Islet precursor cell (in vitro differentiated cells): Measurements from ENCODE around the gene ATF6B.

Experiments used
- DNase-seq: peaks from one replicate; pipeline ENCODE4 v3.0.0-alpha.2; 2018

The ATF6B gene

DNA sequence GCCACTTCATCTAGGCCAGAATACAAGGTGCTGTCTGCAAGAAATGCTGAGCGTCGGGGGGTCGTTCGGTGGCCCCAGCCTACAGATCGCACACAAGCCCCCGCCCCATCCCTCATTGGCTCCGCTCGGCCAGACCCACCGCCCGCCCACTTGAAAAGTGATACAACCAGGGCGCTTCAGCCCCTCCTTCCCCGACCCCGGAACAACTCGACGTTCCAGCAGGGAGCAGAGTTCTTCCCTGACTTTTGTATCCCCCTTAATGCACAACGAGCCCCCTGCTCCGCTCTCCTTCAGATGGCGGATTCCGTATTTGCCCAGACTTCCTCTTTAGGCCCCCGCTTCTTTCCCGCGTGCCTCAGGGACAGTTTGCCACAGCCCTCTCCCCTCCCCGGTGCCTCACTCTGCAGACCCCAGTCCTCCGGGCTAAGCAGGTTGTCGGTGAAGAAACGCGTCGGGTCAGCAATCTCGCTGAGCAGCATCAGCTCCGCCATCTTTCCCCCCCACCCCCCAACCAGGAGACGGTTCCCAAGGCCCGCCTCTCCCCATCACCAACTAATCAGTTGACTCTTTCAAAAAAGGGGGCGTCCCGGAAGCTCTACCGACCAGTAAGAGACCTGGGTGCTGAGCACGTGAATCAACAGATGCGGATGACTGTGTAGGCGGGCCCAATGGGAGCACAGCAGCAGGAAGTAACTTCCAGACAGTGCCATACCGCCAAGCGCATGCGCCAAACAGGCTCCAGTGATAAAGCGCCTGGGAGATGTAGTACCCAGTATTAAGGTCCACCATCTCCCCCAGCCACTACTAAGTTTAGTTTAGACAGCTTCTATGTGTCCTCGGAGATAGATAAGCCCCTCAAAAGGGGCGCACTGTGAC, at the start of gene ATF6B:
Gene ATF6B (minus strand): TSS at position 530 of the 876 bp plus-strand sequence. CDS start 39 bp downstream, at position 491.
- peak; percentile 99 for DNase-seq

DNA sequence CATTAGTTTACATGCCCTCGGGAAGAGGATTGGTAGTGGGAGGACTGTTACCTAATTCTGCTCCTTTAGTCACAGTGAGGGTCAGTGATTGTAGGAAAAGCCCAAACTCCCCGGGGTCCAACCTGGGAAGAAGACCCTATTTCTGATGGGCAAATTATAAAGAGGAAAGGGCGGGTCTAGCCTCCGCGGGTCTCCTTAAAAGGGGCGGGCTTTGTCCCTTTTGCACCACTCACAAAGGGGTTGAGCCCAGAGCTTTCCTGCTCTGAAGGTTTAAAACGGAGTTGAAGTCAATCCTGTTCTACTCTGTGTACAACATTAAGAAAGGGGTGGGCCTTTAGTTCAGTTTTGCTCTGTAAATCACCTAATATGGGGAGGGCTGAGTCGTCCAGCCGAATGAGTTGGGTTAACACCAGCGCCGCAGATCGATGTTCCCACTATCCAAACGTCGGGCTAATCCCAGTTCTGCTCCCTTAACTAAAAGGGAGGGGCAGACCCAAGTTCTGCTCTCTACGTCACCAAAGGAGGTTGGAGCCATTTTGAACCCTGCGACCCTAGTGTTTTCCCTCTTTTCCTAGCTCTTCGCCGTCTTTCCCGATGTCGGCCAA, 49.2 kb upstream of the ATF6B start:
- DNase-seq, result peak; percentile 73

DNA sequence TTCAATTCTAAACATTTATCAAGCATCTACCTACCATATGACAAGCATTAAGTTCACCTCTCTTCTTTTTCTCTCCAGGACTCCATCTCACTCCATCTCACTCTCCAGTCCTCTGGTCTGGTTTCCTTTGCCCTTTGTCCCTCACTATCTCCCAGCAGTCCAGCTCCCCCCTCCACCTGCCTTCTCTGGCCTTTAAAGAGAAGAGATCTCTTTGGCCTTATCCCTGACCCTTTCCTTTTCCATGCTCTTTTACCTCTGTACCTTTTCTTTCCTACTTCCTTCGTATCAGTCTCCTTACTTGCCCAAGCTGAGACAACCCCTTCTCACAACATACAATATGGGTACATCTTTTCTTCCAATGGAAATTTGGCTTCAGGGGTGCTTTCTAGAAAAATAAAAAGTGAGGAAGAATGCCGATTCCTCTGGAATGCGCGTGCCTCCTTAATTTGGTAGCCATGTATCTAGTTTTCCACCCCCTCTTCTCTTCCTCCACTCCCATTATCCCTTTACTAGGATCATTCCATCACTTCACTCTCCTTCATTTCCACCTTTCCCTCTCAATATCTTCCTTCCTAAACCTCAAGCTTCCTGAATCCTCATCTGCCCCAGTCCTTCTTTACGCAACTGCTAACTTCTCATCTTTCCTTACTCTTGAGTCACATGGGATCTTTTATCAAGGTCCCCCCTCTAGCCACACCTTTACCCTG, 48.6 kb upstream of the ATF6B start:
- no peak for DNase-seq

DNA sequence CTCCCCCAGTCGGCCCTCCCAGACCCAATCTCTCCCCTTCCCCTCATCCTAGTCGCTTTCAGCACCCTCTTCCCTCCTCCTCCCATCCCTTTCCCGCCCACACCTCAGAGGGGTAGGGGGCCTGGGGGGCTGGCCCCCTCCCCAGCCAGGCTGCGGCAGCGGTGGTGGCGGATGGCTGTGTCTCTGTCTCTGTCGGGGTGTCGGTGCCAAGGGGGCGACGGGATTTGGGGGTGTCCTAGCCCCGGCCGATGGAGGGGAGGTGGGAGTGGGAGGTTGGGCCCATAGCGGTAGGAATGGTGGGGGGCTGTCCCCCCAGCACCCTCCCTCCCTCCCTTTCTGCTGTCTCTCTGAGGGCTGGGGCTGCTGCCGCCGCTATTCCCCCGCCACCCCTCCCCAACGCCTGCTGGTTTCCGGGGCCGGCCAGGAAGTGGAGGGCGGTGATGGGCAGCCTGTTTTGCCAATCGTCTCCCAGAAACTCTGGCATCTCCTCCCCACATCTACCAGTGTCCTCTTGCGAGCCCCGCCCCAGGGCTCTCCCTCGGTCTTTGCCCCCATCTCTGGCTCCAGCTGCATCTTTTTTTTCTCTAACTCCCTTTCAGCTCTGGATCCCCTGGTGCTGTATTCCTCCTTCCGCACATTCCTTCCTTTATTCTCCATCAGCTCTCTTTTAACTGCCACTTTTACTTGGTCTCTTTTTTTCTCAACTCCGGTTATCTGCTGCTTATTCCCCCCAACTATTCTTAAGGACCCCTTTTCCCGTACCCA, 47.8 kb upstream of the ATF6B start, which contains the start of gene AGPAT1:
Gene AGPAT1 (minus strand): TSS at position 374 of the 765 bp plus-strand sequence. CDS start 4,588 bp downstream, outside the sequence.
- peak; percentile 98 for DNase-seq

DNA sequence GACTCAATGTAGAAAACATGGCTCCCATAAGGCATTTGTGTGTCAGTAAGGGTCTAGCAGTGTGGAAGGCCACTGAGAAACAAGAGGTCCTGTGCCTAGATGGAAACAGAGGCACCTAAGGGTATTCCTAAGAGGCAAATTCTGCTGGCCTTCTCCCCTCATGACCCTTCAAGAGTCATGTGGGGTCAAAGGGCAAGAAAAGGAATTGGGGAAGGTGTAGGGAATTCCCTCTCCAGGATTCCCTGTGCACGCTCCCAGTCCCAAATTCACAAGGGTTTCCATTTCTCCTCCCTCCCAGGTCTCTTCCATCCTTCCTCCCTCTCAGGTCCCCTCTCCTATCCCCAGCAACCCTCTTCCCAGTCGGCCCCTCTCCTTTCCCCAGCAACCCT, 47.3 kb upstream of the ATF6B start:
- no peak for DNase-seq

DNA sequence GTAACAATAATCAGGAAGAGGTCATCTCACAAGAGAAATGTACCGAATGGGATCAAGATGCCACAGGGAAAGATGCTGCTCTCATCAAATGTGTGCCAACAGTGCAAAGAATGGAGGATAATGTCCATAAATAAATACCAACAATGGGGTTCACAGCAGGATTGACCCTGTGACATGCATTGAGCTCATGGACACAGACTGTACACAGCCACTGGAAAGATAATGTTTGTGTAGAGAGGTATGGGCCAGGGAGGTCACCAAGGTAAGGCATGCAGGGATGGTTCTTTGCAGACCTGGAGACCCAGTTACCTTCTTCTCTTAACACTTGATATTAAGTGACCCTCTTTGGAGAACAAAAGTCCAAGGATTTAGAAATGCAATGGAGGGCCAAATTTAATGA, 46.4 kb upstream of the ATF6B start:
- DNase-seq, result no peak

DNA sequence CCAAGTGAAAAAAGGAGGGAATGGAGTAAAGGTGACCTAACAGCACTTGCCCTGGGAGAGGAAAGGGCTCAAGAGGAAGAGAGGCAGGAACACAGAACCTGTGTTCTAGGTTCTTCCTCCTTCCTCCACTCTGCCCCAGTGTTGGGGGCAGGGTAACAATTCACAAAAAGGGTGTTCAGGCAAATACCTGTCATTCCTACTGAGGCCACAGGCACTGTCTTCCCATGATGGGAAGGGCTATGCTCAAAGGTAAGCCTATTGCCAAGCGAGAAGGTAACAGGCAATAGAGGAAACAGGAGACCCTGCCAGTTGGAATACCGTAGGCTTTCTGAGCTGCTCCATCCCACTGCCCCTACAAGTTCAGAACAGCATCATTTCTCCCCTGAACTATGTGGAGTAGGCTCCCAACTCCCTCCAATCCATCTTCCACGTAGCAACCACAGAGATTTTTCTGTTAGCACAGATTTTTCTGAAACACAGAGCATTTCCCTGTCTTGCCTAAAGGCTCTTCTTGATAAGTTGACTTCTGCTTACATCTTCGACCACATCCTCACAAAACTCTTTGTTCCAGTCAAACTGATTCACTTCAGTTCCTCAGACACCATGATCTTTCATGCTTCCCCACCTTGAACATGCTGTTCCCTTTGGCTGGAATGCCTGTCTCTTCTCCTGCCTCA, 45.1 kb upstream of the ATF6B start:
- peak; percentile 78 for DNase-seq

DNA sequence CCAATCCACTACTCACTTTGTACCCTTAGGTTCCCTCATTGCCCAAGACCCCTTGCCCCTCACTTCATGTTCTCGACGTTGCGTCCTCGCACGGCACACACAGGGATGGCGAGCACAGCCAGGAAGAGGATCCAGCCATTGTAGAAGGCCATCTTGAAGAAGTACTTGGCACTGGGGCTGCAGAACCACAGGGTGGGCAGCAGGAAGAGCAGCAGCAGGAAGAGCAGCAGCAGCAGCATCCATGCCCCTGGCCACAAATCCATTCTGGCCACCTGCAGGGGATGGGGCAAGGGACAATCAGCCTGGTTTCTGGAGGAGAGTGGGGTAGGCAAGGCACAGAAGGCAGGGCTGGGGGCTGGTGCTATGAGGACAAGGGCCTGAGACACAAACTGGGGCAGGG, 43.2 kb upstream of the ATF6B start:
- DNase-seq, result no peak

- DNase-seq, result no peak
These were observed 42.2 kb upstream of the ATF6B start for GRCh38 chr6:32170294-32170693.

GRCh38 chr6:32168807-32169591, 41.0 kb upstream of the ATF6B start:
- no peak for DNase-seq

DNA sequence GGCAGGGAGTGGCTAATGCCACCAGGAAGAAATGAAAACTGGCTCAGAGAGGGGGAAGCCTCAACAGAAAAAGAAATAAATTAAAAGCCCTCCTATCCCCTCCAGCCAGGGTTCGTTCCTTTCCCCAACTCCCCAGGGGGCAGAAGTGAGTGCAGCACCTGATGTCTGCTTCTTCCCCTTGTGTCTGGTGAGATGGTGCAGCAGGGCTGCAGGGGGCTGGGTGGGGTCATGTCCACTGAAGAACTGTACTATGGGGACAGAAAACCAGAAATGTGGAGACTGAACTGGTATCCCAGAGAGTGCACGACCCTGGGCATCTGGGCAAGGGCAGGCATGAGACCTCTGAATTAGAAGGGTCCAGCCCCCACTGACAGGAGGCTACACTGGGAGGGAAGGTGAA, 40.3 kb upstream of the ATF6B start:
- DNase-seq, result no peak

DNA sequence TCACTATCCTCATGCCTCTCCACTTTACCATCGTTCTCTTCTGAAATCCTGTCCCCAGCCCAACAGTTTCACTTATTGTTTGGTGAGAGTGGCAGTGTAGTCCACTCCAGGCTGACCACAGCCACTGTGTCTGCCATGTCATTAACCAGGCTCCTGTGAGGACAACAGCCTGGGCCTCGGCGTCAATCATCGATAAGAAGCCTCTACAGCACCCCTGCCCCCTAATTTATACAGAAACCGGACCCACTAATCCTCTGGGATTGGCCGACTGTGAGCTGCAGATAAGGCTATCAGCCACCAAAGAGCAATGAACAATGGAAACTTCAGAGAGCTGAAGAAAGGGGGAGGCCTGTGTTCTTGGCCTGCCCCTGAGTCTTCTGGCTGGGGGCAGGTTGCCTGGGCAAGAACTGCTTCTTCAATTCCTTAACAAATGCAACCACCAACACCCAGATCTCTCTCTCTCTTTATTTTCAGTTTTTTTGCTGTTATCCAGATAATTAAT, 39.8 kb upstream of the ATF6B start:
- DNase-seq, result no peak

DNA sequence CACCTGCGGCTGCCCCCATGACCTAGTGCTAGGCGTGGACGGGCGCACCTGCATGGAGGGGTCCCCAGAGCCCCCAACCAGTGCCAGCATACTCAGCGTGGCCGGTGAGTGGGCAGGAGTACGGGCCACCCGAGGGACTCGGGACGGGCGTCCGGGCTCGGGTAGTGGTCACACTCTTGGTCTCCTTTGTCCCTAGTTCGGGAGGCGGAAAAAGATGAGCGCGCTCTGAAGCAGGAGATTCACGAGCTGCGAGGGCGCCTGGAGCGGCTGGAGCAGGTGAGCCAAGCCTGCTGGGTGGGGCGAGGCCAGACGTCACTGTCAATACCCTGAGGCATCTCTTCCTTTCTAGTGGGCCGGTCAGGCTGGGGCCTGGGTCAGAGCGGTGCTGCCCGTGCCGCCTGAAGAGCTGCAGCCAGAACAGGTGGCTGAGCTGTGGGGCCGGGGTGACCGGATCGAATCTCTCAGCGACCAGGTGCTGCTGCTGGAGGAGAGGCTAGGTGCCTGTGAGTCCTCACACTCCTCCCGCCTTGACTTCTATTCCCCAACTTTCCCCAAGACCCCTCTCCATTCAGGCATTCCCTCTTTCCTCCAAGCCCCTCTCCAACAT, 39.2 kb upstream of the ATF6B start:
- DNase-seq, result peak; percentile 70

DNA sequence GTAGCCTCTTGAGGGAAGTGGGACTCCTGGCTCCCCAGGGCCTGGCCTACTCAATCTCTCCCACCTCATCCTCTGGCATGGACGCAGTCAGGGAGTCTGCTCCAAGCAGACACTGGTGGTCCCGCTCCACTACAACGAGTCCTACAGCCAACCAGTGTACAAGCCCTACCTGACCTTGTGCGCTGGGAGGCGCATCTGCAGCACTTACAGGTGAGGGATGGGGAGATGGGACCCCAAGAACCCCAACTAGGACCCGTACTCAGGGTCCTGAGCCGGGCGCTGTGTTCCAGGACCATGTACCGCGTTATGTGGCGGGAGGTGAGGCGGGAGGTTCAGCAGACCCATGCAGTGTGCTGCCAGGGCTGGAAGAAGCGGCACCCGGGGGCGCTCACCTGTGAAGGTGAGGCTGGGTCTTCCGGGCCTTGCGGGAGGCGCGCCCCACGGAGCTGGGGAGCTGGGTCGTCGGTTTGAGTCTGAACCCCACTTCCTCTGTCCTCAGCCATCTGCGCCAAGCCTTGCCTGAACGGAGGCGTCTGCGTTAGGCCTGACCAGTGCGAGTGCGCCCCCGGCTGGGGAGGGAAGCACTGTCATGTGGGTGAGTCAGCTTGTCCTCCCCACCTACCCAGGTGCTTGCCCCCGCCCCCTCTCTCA, 38.5 kb upstream of the ATF6B start:
- peak; percentile 79 for DNase-seq

DNA sequence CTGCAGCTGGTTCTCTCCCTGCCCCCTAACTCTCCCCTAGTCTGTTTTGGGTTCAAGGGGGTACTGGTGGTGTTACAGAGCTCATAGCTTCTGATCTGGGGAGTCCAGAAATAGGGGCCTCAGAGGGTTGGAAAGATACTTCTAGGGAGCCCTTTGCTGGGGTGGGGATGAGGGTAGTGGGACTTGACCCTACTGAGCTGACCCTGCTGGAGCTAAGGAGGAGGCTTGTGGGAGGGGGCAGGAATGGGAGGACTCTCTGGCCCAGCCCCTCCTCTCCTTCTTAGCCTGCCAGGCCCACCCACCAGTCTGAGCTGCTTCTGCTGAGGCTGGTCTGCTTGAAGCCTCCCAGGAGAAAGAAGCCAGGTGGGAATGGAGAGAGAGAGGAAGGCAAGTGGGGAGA, 36.2 kb upstream of the ATF6B start, which contains the start of gene EGFL8:
Gene EGFL8 (plus strand): TSS at position 301 of the 400 bp plus-strand sequence. CDS start 1,571 bp downstream, outside the sequence.
- DNase-seq, result no peak

- no peak for DNase-seq
These were observed 35.7 kb upstream of the ATF6B start for GRCh38 chr6:32163559-32164258.

DNA sequence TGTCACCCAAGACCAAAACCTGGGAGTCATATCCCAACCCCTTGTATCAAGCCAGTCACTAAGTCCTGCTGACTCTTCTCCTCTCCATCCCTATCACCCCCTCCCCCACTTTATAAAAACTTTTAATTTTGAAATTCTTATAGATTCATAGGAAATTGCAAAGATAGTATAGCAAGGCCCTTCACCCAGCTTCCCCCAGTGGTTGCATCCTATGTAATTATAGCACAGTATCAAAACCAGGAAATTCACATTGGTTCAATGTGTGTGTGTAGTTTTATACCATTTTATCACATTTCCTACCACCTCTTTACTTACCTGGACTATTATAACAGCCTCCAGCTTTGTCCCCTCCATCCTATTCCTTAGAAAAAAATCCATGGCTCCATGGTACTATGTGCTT, 30.0 kb upstream of the ATF6B start:
- no peak for DNase-seq

- DNase-seq, result no peak
These were observed 28.8 kb upstream of the ATF6B start for GRCh38 chr6:32156891-32157290.

DNA sequence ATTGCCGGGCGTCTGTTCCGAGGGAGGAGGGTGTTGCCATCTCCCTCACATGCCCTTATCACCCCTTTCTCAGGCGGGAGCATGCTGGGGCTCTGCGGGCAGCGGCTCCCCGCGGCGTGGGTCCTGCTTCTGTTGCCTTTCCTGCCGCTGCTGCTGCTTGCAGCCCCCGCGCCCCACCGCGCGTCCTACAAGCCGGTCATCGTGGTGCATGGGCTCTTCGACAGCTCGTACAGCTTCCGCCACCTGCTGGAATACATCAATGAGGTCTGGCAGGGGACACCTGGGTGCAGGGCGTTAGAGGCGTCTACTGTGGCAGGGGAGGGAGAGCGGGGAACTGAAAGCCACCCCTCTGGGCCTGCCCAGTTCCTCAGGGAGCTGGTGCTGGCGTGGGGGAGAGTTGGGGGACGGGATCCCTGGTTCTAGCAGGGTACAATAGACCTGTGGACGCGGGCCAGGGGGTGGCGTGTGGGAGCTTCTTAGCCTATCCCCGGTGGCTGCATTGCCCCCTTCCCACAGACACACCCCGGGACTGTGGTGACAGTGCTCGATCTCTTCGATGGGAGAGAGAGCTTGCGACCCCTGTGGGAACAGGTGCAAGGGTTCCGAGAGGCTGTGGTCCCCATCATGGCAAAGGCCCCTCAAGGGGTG, 26.6 kb upstream of the ATF6B start:
- peak; percentile 86 for DNase-seq
